Endothelial cell of umbilical vein (primary cell): ENCODE results near the gene ARL2BP.

Experiments used
- CTCF ChIP-seq, 2 donors: IDR thresholded peaks; 1 replicate in 1 of 2; 2 replicates in 1 of 2; pipeline ENCODE4 v1.5.1; 2011; ENCODE audit warnings: low read length in 2 of 2, mild to moderate bottlenecking in 2 of 2, moderate library complexity in 2 of 2, control low read depth in 1 of 2, inconsistent platforms in 1 of 2, low read depth in 1 of 2; ENCODE audit not compliant: insufficient read depth in 1 of 2; ENCODE audit errors: extremely low read depth in 1 of 2
- EZH2 ChIP-seq: IDR thresholded peaks from 2 replicates; pipeline ENCODE4 v1.6.1; 2012; ENCODE audit warnings: borderline replicate concordance, low read depth, mild to moderate bottlenecking, moderate library complexity, low read length, inconsistent platforms; ENCODE audit not compliant: severe bottlenecking
- JUN ChIP-seq: IDR thresholded peaks from 2 replicates; pipeline ENCODE4 v1.6.1; 2011; ENCODE audit warnings: borderline replicate concordance, low read depth; ENCODE audit not compliant: insufficient read length, insufficient read depth
- POLR2A ChIP-seq: IDR thresholded peaks from 2 replicates; pipeline ENCODE4 v1.6.1; 2012; ENCODE audit warnings: low read depth, mild to moderate bottlenecking, control low read depth, low read length
- POLR2AphosphoS5 ChIP-seq: IDR thresholded peaks from 2 replicates; pipeline ENCODE4 v1.6.1; 2012; ENCODE audit warnings: low read depth, mild to moderate bottlenecking, control low read depth, low read length, moderate library complexity; ENCODE audit not compliant: insufficient read depth

- TF ChIP-seq POLR2A (no peak), CTCF (IDR thresholded peaks at IDR 0.05; ENCODE audit: extremely low read depth in 1 of 2, insufficient read depth in 1 of 2, low read depth in 1 of 2, low read length in 2 of 2) (no peak), POLR2AphosphoS5 (no peak), EZH2 (no peak), JUN (no peak)
Measured at GRCh38 chr16:57284952-57285363, 39.9 kb downstream of the ARL2BP start.
